H9 (cell line): ENCODE data around the gene RAB30. TPM values are rescaled to one million over a fixed set of nuclear protein-coding genes. Genes with fewer than 3 reads are reported as not detected.

Experiments used
- DNase-seq: peaks from one replicate; pipeline ENCODE4 v3.0.0-alpha.2; 2017
- H2AFZ ChIP-seq: one replicate; pipeline ENCODE4 v1.6.1; 2013; ENCODE audit warnings: mild to moderate bottlenecking, low read length, control low read depth, moderate library complexity
- H2AK5ac ChIP-seq: 2 replicates; pipeline ENCODE4 v1.6.1; 2013; ENCODE audit warnings: low read length, control low read depth, mixed read lengths; ENCODE audit not compliant: insufficient read length
- H2BK120ac ChIP-seq: one replicate; pipeline ENCODE4 v1.6.1; 2013; ENCODE audit warnings: low read depth, mild to moderate bottlenecking, low read length, control low read depth, inconsistent platforms; ENCODE audit not compliant: poor library complexity, severe bottlenecking
- H2BK12ac ChIP-seq: 2 replicates; pipeline ENCODE4 v1.6.1; 2013; ENCODE audit warnings: low read length, control low read depth, mixed read lengths, low read depth; ENCODE audit not compliant: insufficient read length
- H2BK15ac ChIP-seq: 2 replicates; pipeline ENCODE4 v1.6.1; 2013; ENCODE audit warnings: low read depth, low read length, control low read depth
- H2BK20ac ChIP-seq: one replicate; pipeline ENCODE4 v1.6.1; 2013; ENCODE audit warnings: low read depth, mild to moderate bottlenecking, low read length, control low read depth, inconsistent platforms; ENCODE audit not compliant: poor library complexity, severe bottlenecking
- H2BK5ac ChIP-seq: 2 replicates; pipeline ENCODE4 v1.6.1; 2013; ENCODE audit warnings: low read length, control low read depth, mixed read lengths; ENCODE audit not compliant: insufficient read length
- H3K14ac ChIP-seq: 2 replicates; pipeline ENCODE4 v1.6.1; 2013; ENCODE audit warnings: low read length, control low read depth; ENCODE audit not compliant: insufficient read depth
- H3K18ac ChIP-seq: 2 replicates; pipeline ENCODE4 v1.6.1; 2013; ENCODE audit warnings: low read depth, mild to moderate bottlenecking, mixed read lengths, low read length, control low read depth; ENCODE audit not compliant: insufficient read length
- H3K23ac ChIP-seq: 2 replicates; pipeline ENCODE4 v1.6.1; 2013; ENCODE audit warnings: low read length, control low read depth, mixed read lengths, low read depth; ENCODE audit not compliant: insufficient read length
- H3K23me2 ChIP-seq: 2 replicates; pipeline ENCODE4 v1.6.1; 2013; ENCODE audit warnings: low read depth, mild to moderate bottlenecking, mixed read lengths, low read length, control low read depth; ENCODE audit not compliant: insufficient read length, poor library complexity, severe bottlenecking
- H3K27ac ChIP-seq: 2 replicates; pipeline ENCODE4 v1.5.1; 2013; ENCODE audit warnings: low read length, control low read depth, mixed read lengths, low read depth; ENCODE audit not compliant: insufficient read length
- H3K27me3 ChIP-seq: 2 replicates; pipeline ENCODE4 v1.6.1; 2013; ENCODE audit warnings: low read length, control low read depth, inconsistent platforms; ENCODE audit not compliant: insufficient read depth
- H3K4ac ChIP-seq: 2 replicates; pipeline ENCODE4 v1.6.1; 2013; ENCODE audit warnings: low read depth, mild to moderate bottlenecking, control low read depth, inconsistent platforms, low read length, moderate library complexity
- H3K4me1 ChIP-seq: 2 replicates; pipeline ENCODE4 v1.6.1; 2013; ENCODE audit warnings: low read length, control low read depth, inconsistent platforms; ENCODE audit not compliant: insufficient read depth
- H3K4me2 ChIP-seq: 2 replicates; pipeline ENCODE4 v1.6.1; 2013; ENCODE audit warnings: low read length, control low read depth, mixed read lengths; ENCODE audit not compliant: insufficient read length, insufficient read depth
- H3K56ac ChIP-seq: 2 replicates; pipeline ENCODE4 v1.6.1; 2013; ENCODE audit warnings: low read depth, mild to moderate bottlenecking, mixed read lengths, low read length, control low read depth; ENCODE audit not compliant: insufficient read length
- H3K79me1 ChIP-seq: 2 replicates; pipeline ENCODE4 v1.6.1; 2013; ENCODE audit warnings: low read depth, mild to moderate bottlenecking, moderate library complexity, low read length, control low read depth, inconsistent platforms; ENCODE audit not compliant: insufficient read depth, poor library complexity, severe bottlenecking
- H3K79me2 ChIP-seq: 2 replicates; pipeline ENCODE4 v1.6.1; 2013; ENCODE audit warnings: low read length, control low read depth, inconsistent platforms; ENCODE audit not compliant: insufficient read depth
- H3K9ac ChIP-seq: 2 replicates; pipeline ENCODE4 v1.6.1; 2013; ENCODE audit warnings: low read length, control low read depth, mixed read lengths; ENCODE audit not compliant: insufficient read length; ENCODE audit errors: extremely low read depth
- H3K9me3 ChIP-seq: one replicate; pipeline ENCODE4 v1.6.1; 2013; ENCODE audit warnings: low read depth, low read length, inconsistent platforms; ENCODE audit not compliant: control insufficient read depth
- H3T11ph ChIP-seq: one replicate; pipeline ENCODE4 v1.6.1; 2013; ENCODE audit warnings: mild to moderate bottlenecking, low read length, control low read depth, inconsistent platforms
- H4K20me1 ChIP-seq: one replicate; pipeline ENCODE4 v1.6.1; 2013; ENCODE audit not compliant: control insufficient read depth, insufficient read length, insufficient read depth
- H4K5ac ChIP-seq: 2 replicates; pipeline ENCODE4 v1.6.1; 2013; ENCODE audit warnings: low read depth, mild to moderate bottlenecking, mixed read lengths, low read length, control low read depth; ENCODE audit not compliant: insufficient read length
- H4K8ac ChIP-seq: replicated peaks from 2 replicates; pipeline ENCODE4 v1.6.1; 2013; ENCODE audit warnings: low read length, control low read depth, mixed read lengths, low read depth; ENCODE audit not compliant: insufficient read length
- H4K91ac ChIP-seq: 2 replicates; pipeline ENCODE4 v1.6.1; 2013; ENCODE audit warnings: low read depth, mild to moderate bottlenecking, moderate library complexity, mixed read lengths, low read length, control low read depth; ENCODE audit not compliant: insufficient read length
- H3K27ac Mint-ChIP-seq, 3 experiments: 2 replicates in 2 of 3; 3 replicates in 1 of 3; pipeline ENCODE4 v1.8.0; 2020 to 2021; ENCODE audit warnings: mixed read lengths in 3 of 3, mild to moderate bottlenecking in 1 of 3, moderate library complexity in 1 of 3
- H3K27me3 Mint-ChIP-seq: 2 replicates; pipeline ENCODE4 v1.8.0; 2021; ENCODE audit warnings: low read depth, mild to moderate bottlenecking, moderate library complexity, mixed read lengths
- H3K36me3 Mint-ChIP-seq, 3 experiments: 2 replicates in 2 of 3; 3 replicates in 1 of 3; pipeline ENCODE4 v1.8.0; 2020 to 2021; ENCODE audit warnings: low read depth in 3 of 3, mixed read lengths in 3 of 3; ENCODE audit not compliant: insufficient read depth in 1 of 3
- H3K4me1 Mint-ChIP-seq, 2 experiments: 2 replicates each; pipeline ENCODE4 v1.8.0; 2020; ENCODE audit warnings: mixed read lengths in 2 of 2
- H3K4me3 Mint-ChIP-seq, 2 experiments: 2 replicates in 1 of 2; 3 replicates in 1 of 2; pipeline ENCODE4 v1.8.0; 2020 to 2021; ENCODE audit warnings: mild to moderate bottlenecking in 2 of 2, mixed read lengths in 2 of 2, moderate library complexity in 1 of 2
- H3K9me3 Mint-ChIP-seq, 2 experiments: 2 replicates in 1 of 2; 3 replicates in 1 of 2; pipeline ENCODE4 v1.8.0; 2020; ENCODE audit warnings: mild to moderate bottlenecking in 2 of 2, mixed read lengths in 2 of 2, moderate library complexity in 1 of 2
- WGBS: extraction: QIAGEN DNeasy Blood & Tissue Kit; methylation state at CpG from one replicate; pipeline ENCODE4 v1.1.7; 2013; ENCODE audit warnings: missing lambda C conversion rate, low lambda C conversion rate, mixed read lengths; ENCODE audit not compliant: insufficient read length; ENCODE audit errors: extremely low coverage; 5-methylcytosine and 5-hydroxymethylcytosine counted together
- total RNA-seq: library from RNA; stranded (reverse); gene quantifications from 2 replicates; pipeline ENCODE4 v1.2.1, GENCODE V29; 2021
- TF ChIP-seq, protein P1 (sequence below): fragments of 200-600 bp; sonication (generic); conservative IDR thresholded peaks from 3 replicates; pipeline ENCODE4 v1.8.0; 2021; ENCODE audit warnings: antibody characterized with exemption, mild to moderate bottlenecking

RAB30 gene
- total RNA-seq, 1 experiment from 2014 or later = 4.8 TPM

DNA sequence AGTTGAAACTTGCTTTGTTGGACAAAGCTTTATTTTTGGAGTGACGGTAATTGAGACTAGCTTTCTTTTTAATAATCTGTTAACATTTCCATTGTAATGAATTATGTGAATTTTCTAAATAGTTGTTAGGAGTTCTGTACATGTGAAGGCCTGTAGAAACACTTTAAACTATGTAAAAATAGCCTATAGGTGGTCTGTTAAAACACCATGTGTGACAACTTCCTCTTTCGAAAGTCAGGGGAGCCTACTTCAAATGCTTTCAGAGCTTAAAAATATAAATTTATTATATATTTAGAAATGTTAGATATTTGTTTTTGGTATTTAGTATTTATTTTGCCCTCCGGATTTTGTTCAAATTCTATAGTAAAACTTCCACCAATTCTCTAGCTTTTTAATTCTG lies 141.5 kb downstream of the RAB30 start:
- no peaks in the 10 kb centered on the region for H3K27me3 Mint-ChIP-seq
- Histone ChIP-seq H3K79me1 (no peaks in the 10 kb centered on the region), H3K23ac (no peak overlapping the region), H3K9ac (no peak overlapping the region), H3K4me1 (no peaks in the 10 kb centered on the region), H2BK120ac (no peak overlapping the region), H3K79me2 (no peaks in the 10 kb centered on the region), H3K23me2 (no peaks in the 10 kb centered on the region), H3K18ac (no peak overlapping the region), H4K5ac (no peak overlapping the region), H2BK15ac (no peak overlapping the region), H2BK20ac (no peak overlapping the region), H3K9me3 (no peaks in the 10 kb centered on the region), H3K27me3 (no peaks in the 10 kb centered on the region), H3T11ph (no peak overlapping the region), H2AFZ (no peak overlapping the region), H3K4me2 (no peak overlapping the region), H4K8ac (no peak overlapping the region), H3K56ac (no peak overlapping the region), H2AK5ac (no peak overlapping the region), H3K14ac (no peak overlapping the region), H3K27ac (no peak overlapping the region), H3K4ac (no peak overlapping the region), H4K20me1 (no peaks in the 10 kb centered on the region), H4K91ac (no peak overlapping the region), H2BK12ac (no peak overlapping the region), H2BK5ac (no peak overlapping the region)
- no peak overlapping the region for H3K27ac Mint-ChIP-seq
- TF ChIP-seq, protein P1, sequence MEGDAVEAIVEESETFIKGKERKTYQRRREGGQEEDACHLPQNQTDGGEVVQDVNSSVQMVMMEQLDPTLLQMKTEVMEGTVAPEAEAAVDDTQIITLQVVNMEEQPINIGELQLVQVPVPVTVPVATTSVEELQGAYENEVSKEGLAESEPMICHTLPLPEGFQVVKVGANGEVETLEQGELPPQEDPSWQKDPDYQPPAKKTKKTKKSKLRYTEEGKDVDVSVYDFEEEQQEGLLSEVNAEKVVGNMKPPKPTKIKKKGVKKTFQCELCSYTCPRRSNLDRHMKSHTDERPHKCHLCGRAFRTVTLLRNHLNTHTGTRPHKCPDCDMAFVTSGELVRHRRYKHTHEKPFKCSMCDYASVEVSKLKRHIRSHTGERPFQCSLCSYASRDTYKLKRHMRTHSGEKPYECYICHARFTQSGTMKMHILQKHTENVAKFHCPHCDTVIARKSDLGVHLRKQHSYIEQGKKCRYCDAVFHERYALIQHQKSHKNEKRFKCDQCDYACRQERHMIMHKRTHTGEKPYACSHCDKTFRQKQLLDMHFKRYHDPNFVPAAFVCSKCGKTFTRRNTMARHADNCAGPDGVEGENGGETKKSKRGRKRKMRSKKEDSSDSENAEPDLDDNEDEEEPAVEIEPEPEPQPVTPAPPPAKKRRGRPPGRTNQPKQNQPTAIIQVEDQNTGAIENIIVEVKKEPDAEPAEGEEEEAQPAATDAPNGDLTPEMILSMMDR = no peak
- no peaks in the 10 kb centered on the region for H3K4me1 Mint-ChIP-seq
- no peak overlapping the region for H3K4me3 Mint-ChIP-seq
- DNase-seq = no peak
- H3K36me3 Mint-ChIP-seq = peaks cover 8 to 38% (median 37%) of the 10 kb centered on the region in 3 experiments; a peak in 6 of 7 replicates
- no peaks in the 10 kb centered on the region for H3K9me3 Mint-ChIP-seq
- WGBS = no CpG with 5 or more reads among the region's 3 CpGs
